OCI-LY7 (cell line): ENCODE measurements around the gene HEXB. TPM values are rescaled to one million over a fixed set of nuclear protein-coding genes. Genes with fewer than 3 reads are reported as not detected.
A peak's percentile ranks its signal among the peaks of the same experiment; 100 is the strongest.

Source experiments
- BruUV-seq: library from RNA; stranded (reverse); fragments of 400-500 nt; replicated peaks from 2 replicates; lab custom pipeline; 2021; lab: Mats Ljungman, UMichigan
- CTCF ChIA-PET: fragments of 300-600 bp; sonication (Branson Sonifier 250); formaldehyde crosslinking; loops from one replicate; lab custom pipeline; 2022; ENCODE audit warnings: antibody characterized with exemption; ENCODE audit not compliant: unreplicated experiment; lab: Charles Lee
- POLR2A ChIA-PET: fragments of 300-600 bp; sonication (Branson Sonifier 250); formaldehyde crosslinking; loops from one replicate; lab custom pipeline; 2022; ENCODE audit warnings: antibody characterized with exemption; lab: Charles Lee
- DNase-seq: peaks from one replicate; pipeline ENCODE4 v3.0.0-alpha.2; 2015; ENCODE audit warnings: low spot score
- H2AFZ ChIP-seq: fragments of 200-600 bp; sonication (generic), shearing (Covaris generic); 2 replicates; pipeline ENCODE4 v1.6.1; 2014; ENCODE audit warnings: mild to moderate bottlenecking, antibody characterized with exemption, low read length, moderate library complexity
- H3K27ac ChIP-seq: fragments of 200-600 bp; sonication (generic); 2 replicates; pipeline ENCODE4 v1.5.1; 2014; ENCODE audit warnings: mixed run types, low read depth, mild to moderate bottlenecking, moderate library complexity, low read length, inconsistent platforms; ENCODE audit not compliant: poor library complexity, severe bottlenecking
- H3K36me3 ChIP-seq: fragments of 200-600 bp; sonication (generic); 2 replicates; pipeline ENCODE4 v1.6.1; 2014; ENCODE audit warnings: mild to moderate bottlenecking, antibody characterized with exemption, low read length, moderate library complexity, mixed read lengths; ENCODE audit not compliant: insufficient read depth
- H3K4me1 ChIP-seq: fragments of 200-600 bp; sonication (generic); 2 replicates; pipeline ENCODE4 v1.5.1; 2014; ENCODE audit warnings: mild to moderate bottlenecking, low read length; ENCODE audit not compliant: insufficient read depth, poor library complexity, severe bottlenecking
- H3K4me2 ChIP-seq: fragments of 200-600 bp; sonication (generic); 2 replicates; pipeline ENCODE4 v1.6.1; 2014; ENCODE audit warnings: mild to moderate bottlenecking, low read length
- H3K4me3 ChIP-seq: fragments of 200-600 bp; sonication (generic); 2 replicates; pipeline ENCODE4 v1.5.1; 2014; ENCODE audit warnings: mild to moderate bottlenecking, low read depth, low read length; ENCODE audit not compliant: poor library complexity, severe bottlenecking
- H3K79me2 ChIP-seq: fragments of 200-600 bp; sonication (generic); 2 replicates; pipeline ENCODE4 v1.6.1; 2016; ENCODE audit warnings: low read depth, mild to moderate bottlenecking, low read length, moderate library complexity, mixed read lengths; ENCODE audit not compliant: insufficient read depth
- H3K9me2 ChIP-seq: fragments of 200-600 bp; sonication (generic); 2 replicates; pipeline ENCODE4 v1.6.1; 2016; ENCODE audit warnings: mild to moderate bottlenecking, low read length, mixed read lengths; ENCODE audit not compliant: insufficient read depth
- H3K9me3 ChIP-seq: fragments of 200-600 bp; sonication (generic); 2 replicates; pipeline ENCODE4 v1.6.1; 2014; ENCODE audit warnings: mild to moderate bottlenecking, mixed run types, low read length, mixed read lengths
- H4K20me1 ChIP-seq: fragments of 200-600 bp; sonication (generic); 2 replicates; pipeline ENCODE4 v1.6.1; 2014; ENCODE audit warnings: mild to moderate bottlenecking, antibody characterized with exemption, low read length, moderate library complexity, mixed read lengths; ENCODE audit not compliant: insufficient read depth
- EZH2phosphoT487 ChIP-seq: fragments of 200-600 bp; sonication (generic); IDR thresholded peaks from 2 replicates; pipeline ENCODE4 v1.6.1; 2018; ENCODE audit warnings: low read depth, borderline replicate concordance, mild to moderate bottlenecking, mixed run types, antibody characterized with exemption, low read length, moderate library complexity, mixed read lengths
- intact Hi-C: fragments of 100-400 bp; cut with micrococcal nuclease; formaldehyde crosslinking; loops from one replicate; pipeline ENCODE4 v1.10.0; 2022; ENCODE audit not compliant: unreplicated experiment
- total RNA-seq, 2 experiments: library from RNA; depleted of rRNA in 1 of 2; stranded (reverse); fragments of >200 nt in 1 of 2; shearing (Covaris generic) in 1 of 2; gene quantifications; 2 replicates each; pipeline ENCODE4 v1.2.3, GENCODE V29; 2014 to 2022
- TF ChIP-seq, protein P1 (sequence below): fragments of 200-600 bp; sonication (generic); conservative IDR thresholded peaks from 2 replicates; pipeline ENCODE4 v1.5.1; 2014; ENCODE audit warnings: mild to moderate bottlenecking, antibody characterized with exemption, low read length, moderate library complexity, mixed read lengths

Gene HEXB
- total RNA-seq, 2 experiments from 2014 or later, result 23.8 to 36.2 TPM

DNA sequence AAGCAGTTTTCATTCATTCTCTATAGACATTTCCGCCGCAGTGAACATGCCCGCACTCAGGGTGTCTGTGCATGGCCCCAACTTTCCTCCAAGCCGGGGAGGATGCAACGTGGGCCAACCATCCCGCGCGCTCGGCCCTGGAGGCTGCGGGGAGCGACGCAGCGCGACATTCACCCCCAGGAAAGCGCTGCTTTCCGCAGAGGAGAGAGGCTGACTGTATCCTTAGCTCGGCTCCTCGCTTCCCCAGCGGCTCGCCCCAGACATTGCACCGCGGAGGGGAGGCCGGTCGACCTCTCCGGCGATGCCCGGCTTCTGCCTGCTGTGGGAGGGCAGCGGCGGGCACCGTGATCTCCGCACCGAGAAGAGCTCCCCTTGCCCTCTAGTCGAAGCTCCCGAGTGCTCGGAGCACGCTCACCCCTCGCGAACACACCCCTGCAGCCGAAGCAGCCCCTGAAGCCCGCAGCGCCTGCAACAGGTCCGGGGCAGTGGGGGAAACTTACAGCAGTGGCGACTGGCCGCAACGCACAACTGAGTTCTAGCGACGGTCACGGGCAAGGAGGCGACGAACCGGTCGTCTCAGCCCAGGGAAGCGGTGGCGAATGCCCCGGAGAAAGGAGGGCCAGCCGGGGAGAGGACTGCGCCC is 45.1 kb upstream of the HEXB start:
- Histone ChIP-seq H3K27ac (no peak overlapping the region), H3K4me2 (peak overlapping the region; percentile 81), H3K9me2 (no peaks in the 10 kb centered on the region), H3K79me2 (peaks cover 14% of the 10 kb centered on the region; the same call in 1 of the 2 replicates), H3K36me3 (peaks cover 2% of the 10 kb centered on the region; the same call in 1 of the 2 replicates), H2AFZ (no peak overlapping the region; the same call in 1 of the 2 replicates), H3K9me3 (no peaks in the 10 kb centered on the region), H3K4me1 (peaks cover 35% of the 10 kb centered on the region), H3K4me3 (peak overlapping the region; percentile 74), H4K20me1 (peaks cover 9% of the 10 kb centered on the region; the same call in 1 of the 2 replicates)
- peak; percentile 67 for DNase-seq
- CTCF ChIA-PET, result interaction anchor here (0.6 to 1.2 kb wide), 3 partner anchors 41 to 243 kb away, joined by 3 to 6 read pairs (median 3); no protein-coding TSS in a partner anchor
- no peak for TF ChIP-seq EZH2phosphoT487
- TF ChIP-seq, protein P1, sequence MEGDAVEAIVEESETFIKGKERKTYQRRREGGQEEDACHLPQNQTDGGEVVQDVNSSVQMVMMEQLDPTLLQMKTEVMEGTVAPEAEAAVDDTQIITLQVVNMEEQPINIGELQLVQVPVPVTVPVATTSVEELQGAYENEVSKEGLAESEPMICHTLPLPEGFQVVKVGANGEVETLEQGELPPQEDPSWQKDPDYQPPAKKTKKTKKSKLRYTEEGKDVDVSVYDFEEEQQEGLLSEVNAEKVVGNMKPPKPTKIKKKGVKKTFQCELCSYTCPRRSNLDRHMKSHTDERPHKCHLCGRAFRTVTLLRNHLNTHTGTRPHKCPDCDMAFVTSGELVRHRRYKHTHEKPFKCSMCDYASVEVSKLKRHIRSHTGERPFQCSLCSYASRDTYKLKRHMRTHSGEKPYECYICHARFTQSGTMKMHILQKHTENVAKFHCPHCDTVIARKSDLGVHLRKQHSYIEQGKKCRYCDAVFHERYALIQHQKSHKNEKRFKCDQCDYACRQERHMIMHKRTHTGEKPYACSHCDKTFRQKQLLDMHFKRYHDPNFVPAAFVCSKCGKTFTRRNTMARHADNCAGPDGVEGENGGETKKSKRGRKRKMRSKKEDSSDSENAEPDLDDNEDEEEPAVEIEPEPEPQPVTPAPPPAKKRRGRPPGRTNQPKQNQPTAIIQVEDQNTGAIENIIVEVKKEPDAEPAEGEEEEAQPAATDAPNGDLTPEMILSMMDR, result no peak
- intact Hi-C loops, result loop anchor here (1.0 to 10.0 kb wide), 4 partner anchors 9 to 345 kb away; no protein-coding TSS in a partner anchor
- no TSS peak for BruUV-seq
- POLR2A ChIA-PET, result interaction anchor here (0.6 to 3.0 kb wide), 7 partner anchors 65 to 713 kb away, joined by 3 to 17 read pairs (median 3); no protein-coding TSS in a partner anchor

DNA sequence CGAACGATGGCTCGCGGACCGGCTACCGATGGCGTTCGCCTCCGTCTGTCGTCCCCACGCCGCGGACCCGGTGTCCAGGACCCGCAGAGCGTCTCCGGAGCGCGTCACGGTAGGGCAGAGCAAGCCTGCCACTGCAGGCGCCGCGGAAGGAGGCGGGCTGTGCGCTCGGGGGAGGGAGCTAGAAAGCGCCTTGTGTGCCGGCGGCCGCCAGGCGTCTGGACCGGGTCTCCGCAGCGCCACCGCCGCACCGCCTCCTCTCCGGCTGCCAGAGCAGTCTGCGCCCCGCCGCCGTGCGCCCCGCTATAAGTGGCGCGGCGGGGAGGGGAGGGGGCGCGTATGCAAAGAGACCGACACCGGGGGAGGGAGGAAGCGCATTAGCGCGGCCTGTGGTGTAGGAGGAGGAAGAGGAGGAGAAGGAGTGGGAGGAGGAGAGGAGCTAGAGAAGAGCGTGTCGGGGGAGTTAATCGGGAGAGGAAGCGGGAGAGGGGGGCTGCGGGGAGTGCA is 44.5 kb upstream of the HEXB start, which contains the start of gene ENC1:
ENC1 (minus strand) TSS at position 279 of the 504 bp plus-strand sequence. CDS start 4,243 bp downstream, outside the sequence.
- Histone ChIP-seq H3K4me2 (peak within 1 kb of the TSS; percentile 81), H3K27ac (peak within 1 kb of the TSS; percentile 21), H3K36me3 (no peaks in the 10 kb centered on the region; the same call in 1 of the 2 replicates), H3K79me2 (peaks cover 14% of the 10 kb centered on the region; the same call in 1 of the 2 replicates), H3K9me3 (no peaks in the 10 kb centered on the region), H3K9me2 (no peaks in the 10 kb centered on the region), H3K4me1 (peaks cover 35% of the 10 kb centered on the region), H4K20me1 (peaks cover 9% of the 10 kb centered on the region; the same call in 1 of the 2 replicates), H2AFZ (peak within 1 kb of the TSS; percentile 82), H3K4me3 (peak within 1 kb of the TSS; percentile 74)
- intact Hi-C loops, result loop anchor here (1.0 to 10.0 kb wide), 4 partner anchors 9 to 346 kb away; no protein-coding TSS in a partner anchor
- CTCF ChIA-PET, result interaction anchor here (0.6 to 1.2 kb wide), 4 partner anchors 40 to 243 kb away, joined by 3 to 6 read pairs (median 3); no protein-coding TSS in a partner anchor
- no TSS peak for BruUV-seq
- POLR2A ChIA-PET, result interaction anchor here (0.5 to 3.0 kb wide), 12 partner anchors 11 to 820 kb away, joined by 3 to 17 read pairs (median 3); no protein-coding TSS in a partner anchor
- TF ChIP-seq EZH2phosphoT487, result no peak
- TF ChIP-seq, protein P1, result peak; percentile 55
- DNase-seq, result peak; percentile 90
